RWPE1 (cell line): ENCODE measurements around the gene GRID1.

ENCODE experiments used
- CTCF ChIA-PET: fragments of 350-600 bp; sonication (Branson Sonifier 250); formaldehyde crosslinking; extraction: SDS; loops from one replicate; lab custom pipeline; 2021; lab: Yijun Ruan, JAX
- POLR2A ChIA-PET: fragments of 400-600 bp; formaldehyde crosslinking; extraction: SDS; loops from one replicate; lab custom pipeline; 2020; ENCODE audit warnings: antibody characterized with exemption; ENCODE audit not compliant: low non-redundant PET; lab: Yijun Ruan, JAX
- DNase-seq: peaks from one replicate; pipeline ENCODE4 v3.0.0; 2012; ENCODE audit warnings: low spot score
- H3K27ac ChIP-seq: fragments of 450-650 bp; 2 replicates; pipeline ENCODE4 v1.5.1; 2017
- CTCF ChIP-seq: fragments of 450-650 bp; conservative IDR thresholded peaks from 2 replicates; pipeline ENCODE4 v1.5.1; 2017; ENCODE audit warnings: low read depth, mild to moderate bottlenecking

Gene GRID1

DNA sequence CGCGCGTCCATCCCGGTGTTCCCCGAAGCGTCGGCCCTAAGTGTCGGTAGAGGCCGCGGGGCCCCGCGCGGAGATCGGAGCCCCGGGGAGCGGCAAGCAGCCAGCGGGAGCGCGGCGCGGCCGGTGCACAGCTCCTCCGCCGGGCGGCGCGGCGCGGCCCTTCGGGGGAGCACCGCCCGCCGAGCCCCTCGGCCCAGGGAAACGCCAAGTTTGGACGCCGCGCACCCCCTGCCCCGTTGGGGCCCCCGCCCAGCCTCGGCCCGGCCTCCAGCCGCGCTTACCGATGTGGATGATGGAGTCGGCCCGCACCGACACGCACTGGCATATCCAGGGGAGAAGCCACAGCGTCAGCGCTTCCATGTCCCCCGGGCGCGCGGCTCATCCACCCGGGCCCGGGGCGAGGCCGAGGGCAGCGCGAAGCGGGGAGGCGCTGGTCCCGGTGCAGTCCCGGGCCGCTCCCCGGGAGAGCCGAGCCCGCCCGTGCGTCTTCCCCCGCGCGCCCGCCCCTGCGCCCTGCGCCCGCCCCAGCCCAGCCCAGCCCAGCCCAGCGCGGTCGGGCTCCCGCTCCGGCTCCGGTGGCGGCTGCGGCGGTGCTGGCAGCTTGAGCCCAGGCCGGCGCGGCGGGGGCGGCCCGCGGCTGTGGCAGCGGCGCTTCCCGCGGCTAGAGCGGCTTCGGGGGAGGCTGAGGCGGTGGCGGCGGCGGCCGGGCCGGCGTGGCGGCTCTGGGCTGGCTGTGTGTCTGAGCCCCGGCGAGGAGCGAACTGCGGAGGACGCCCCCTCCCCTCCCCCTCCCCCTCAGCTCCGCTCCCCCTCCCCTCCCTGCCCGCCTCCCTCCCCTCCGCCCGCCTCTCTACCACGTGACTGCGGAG lies at the start of gene GRID1:
GRID1 (minus strand) TSS at position 763 of the 869 bp plus-strand sequence.
- peak; percentile 21; the same call in 1 of the 2 replicates for TF ChIP-seq CTCF
- CTCF ChIA-PET, result no interaction called here
- H3K27ac ChIP-seq, result no peak within 1 kb of the TSS
- DNase-seq, result no peak
- POLR2A ChIA-PET, result no interaction called here

DNA sequence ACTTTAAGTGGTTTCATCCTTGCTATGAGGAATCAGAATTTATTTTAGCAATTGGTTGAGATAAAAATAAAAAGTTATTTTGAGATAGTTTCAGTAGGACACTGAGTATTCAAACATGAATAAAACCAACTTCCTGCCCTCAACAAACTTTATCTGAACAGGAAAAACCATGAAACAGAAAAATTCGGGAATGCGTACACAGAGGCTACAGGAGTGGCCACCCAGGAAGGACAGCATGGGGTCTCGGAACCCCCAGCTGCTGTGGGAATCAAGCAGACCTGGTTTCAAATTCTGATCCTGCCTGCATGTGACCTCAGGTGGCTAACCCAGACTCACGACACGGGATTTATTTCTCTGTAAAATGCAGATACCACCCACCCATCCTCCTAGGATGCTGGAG lies 49.0 kb upstream of the GRID1 start:
- ChIA-PET CTCF (no interaction called here), POLR2A (no interaction called here)
- no peak for DNase-seq
- H3K27ac ChIP-seq, result no peak overlapping the region
- TF ChIP-seq CTCF, result no peak

DNA sequence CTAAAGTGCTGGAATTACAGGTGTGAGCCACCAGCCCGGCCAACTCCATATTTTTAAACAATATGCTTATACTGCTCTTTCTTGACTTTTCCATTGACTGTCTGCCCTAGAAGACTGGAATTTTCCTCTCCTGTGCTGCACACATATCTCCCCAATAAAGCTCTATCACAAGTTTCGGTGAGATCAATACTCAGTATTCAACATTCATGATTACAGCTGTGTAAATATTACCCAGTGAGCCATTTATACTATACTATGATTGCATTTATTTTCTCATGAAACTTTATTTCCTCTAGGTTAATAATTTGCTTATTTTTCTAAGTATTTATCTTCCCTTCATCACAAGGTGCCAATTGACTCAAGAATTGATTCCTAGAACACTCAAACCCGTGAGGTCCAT lies 48.5 kb upstream of the GRID1 start:
- CTCF ChIA-PET, result no interaction called here
- POLR2A ChIA-PET, result no interaction called here

DNA sequence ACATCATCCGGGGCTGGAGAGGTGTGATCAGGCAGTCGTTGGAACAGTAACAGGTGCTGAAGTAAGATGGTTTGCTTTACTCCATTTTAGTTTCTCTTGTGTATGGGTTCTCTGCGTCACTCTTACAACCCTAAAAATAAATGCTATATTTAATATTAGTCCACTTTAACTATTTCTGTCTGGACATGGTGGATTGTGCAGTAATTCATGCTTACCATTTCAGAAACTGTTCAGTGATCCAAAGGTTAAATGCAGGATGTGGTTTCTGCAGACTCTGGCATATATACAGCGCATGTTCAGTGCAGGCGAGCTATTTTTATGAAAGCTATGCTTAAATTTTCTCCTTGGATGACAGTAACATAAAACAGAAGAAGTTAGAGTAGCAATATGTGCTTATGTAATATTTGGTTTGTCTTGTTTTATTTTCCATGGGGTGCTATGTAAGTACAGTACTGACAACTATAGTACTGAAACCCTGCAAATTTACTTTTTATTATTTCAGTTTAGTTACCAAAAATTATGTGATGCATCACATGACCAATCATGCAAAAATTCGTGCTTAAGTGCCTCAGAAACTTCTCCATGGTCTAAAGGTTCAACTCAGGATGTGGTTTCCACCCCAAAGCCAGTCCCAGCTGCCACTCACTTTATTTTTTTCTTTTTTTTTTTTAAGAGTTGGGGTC lies 46.6 kb upstream of the GRID1 start:
- H3K27ac ChIP-seq, result no peak overlapping the region
- CTCF ChIA-PET, result no interaction called here
- DNase-seq, result no peak
- POLR2A ChIA-PET, result no interaction called here
- TF ChIP-seq CTCF, result no peak

More for the DNA sequence above, 48.5 kb upstream of the GRID1 start:
- TF ChIP-seq CTCF, result no peak
- DNase-seq, result no peak
- no peak overlapping the region for H3K27ac ChIP-seq

DNA sequence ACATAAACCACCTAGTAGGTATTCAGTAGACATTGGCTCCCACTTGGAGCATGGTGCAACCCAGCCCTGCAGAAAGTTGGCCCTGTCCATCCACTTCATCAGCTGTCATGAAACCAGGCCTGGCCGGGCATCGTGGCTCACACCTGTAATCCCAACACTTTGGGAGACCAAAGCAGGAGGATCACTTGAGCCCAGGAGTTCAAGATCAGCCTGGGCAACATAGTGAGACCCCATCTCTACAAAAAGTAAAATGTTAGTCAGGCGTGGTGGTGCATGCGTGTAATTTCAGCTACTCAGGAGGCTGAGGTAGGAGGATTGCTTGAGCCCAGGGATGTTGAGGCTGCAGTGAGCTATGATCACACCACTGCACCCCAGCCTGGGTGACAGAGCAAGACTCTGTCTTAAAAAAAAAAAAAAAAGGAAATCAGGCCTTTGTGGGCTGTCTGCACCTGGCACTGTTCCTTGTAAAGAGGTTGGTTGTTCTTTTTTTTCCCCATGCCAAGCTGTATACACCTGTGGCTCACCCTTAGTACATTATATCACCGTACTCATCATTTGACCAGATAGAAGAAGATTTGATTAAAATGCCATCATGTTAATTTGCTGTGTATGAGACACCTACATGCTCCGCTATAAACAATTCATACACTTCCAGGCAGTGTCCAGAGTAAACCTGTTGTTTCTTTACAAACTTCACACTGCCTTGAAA lies 45.4 kb upstream of the GRID1 start:
- H3K27ac ChIP-seq, result no peak overlapping the region
- ChIA-PET CTCF (interaction anchor here (0.6 kb wide), 1 partner anchor 12 kb away, joined by 3 read pairs; no protein-coding TSS in a partner anchor), POLR2A (no interaction called here)
- no peak for TF ChIP-seq CTCF
- DNase-seq, result no peak

GRCh38 chr10:86411281-86411841 lies 44.8 kb upstream of the GRID1 start:
- TF ChIP-seq CTCF, result no peak
- DNase-seq, result no peak
- ChIA-PET CTCF (interaction anchor here (0.6 to 1.1 kb wide), 2 partner anchors 11 kb away, joined by 3 read pairs; no protein-coding TSS in a partner anchor), POLR2A (no interaction called here)
- no peak overlapping the region for H3K27ac ChIP-seq
